T-helper 1 cell treated with Interleukin-12 subunit alpha and Interleukin-12 subunit beta and Interleukin-4 antibody, amounts not matched to agents 30 μg/mL and 1 μg/mL, for 36 hours (primary cell): ENCODE data around the gene MCUB.

Source experiments
- H3K27ac Mint-ChIP-seq: one replicate; pipeline ENCODE4 v1.8.0; 2021; ENCODE audit warnings: mild to moderate bottlenecking, mixed read lengths
- H3K27me3 Mint-ChIP-seq: one replicate; pipeline ENCODE4 v1.8.0; 2021; ENCODE audit warnings: low read depth, mixed read lengths
- H3K36me3 Mint-ChIP-seq: one replicate; pipeline ENCODE4 v1.8.0; 2021; ENCODE audit warnings: low read depth, mixed read lengths
- H3K4me1 Mint-ChIP-seq: one replicate; pipeline ENCODE4 v1.8.0; 2021; ENCODE audit warnings: low read depth, mixed read lengths
- H3K4me3 Mint-ChIP-seq: one replicate; pipeline ENCODE4 v1.8.0; 2021; ENCODE audit warnings: mild to moderate bottlenecking, moderate library complexity, mixed read lengths
- H3K9me3 Mint-ChIP-seq: one replicate; pipeline ENCODE4 v1.8.0; 2021; ENCODE audit warnings: mixed read lengths

MCUB gene

GRCh38 chr4:109627361-109627760 is 67.3 kb downstream of the MCUB start:
- H3K4me3 Mint-ChIP-seq = no peak overlapping the region
- H3K36me3 Mint-ChIP-seq = peaks cover 21% of the 10 kb centered on the region
- H3K27ac Mint-ChIP-seq = no peak overlapping the region
- H3K9me3 Mint-ChIP-seq = no peaks in the 10 kb centered on the region
- H3K27me3 Mint-ChIP-seq = no peaks in the 10 kb centered on the region
- peaks cover 15% of the 10 kb centered on the region for H3K4me1 Mint-ChIP-seq

GRCh38 chr4:109629775-109630174 is 69.7 kb downstream of the MCUB start:
- Mint-ChIP-seq H3K4me3 (no peak overlapping the region), H3K36me3 (peaks cover 13% of the 10 kb centered on the region), H3K4me1 (peaks cover 15% of the 10 kb centered on the region), H3K27ac (no peak overlapping the region), H3K27me3 (no peaks in the 10 kb centered on the region), H3K9me3 (peaks cover 5% of the 10 kb centered on the region)

- Mint-ChIP-seq H3K4me3 (no peak overlapping the region), H3K4me1 (peaks cover 18% of the 10 kb centered on the region), H3K27me3 (no peaks in the 10 kb centered on the region), H3K36me3 (peaks cover 24% of the 10 kb centered on the region), H3K27ac (peak overlapping the region; percentile 37), H3K9me3 (peaks cover 17% of the 10 kb centered on the region)
Measured at GRCh38 chr4:109631532-109632108, 71.6 kb downstream of the MCUB start.

- Mint-ChIP-seq H3K4me1 (peaks cover 24% of the 10 kb centered on the region), H3K4me3 (no peak overlapping the region), H3K27me3 (no peaks in the 10 kb centered on the region), H3K27ac (no peak overlapping the region), H3K36me3 (peaks cover 18% of the 10 kb centered on the region), H3K9me3 (peaks cover 10% of the 10 kb centered on the region)
Measured at GRCh38 chr4:109640644-109641043, 80.6 kb downstream of the MCUB start.

GRCh38 chr4:109645874-109646710 is 86.0 kb downstream of the MCUB start:
- no peaks in the 10 kb centered on the region for H3K27me3 Mint-ChIP-seq
- peaks cover 4% of the 10 kb centered on the region for H3K36me3 Mint-ChIP-seq
- peaks cover 29% of the 10 kb centered on the region for H3K4me1 Mint-ChIP-seq
- no peak overlapping the region for H3K27ac Mint-ChIP-seq
- H3K4me3 Mint-ChIP-seq = no peak overlapping the region
- no peaks in the 10 kb centered on the region for H3K9me3 Mint-ChIP-seq

GRCh38 chr4:109648266-109648996 is 88.4 kb downstream of the MCUB start:
- Mint-ChIP-seq H3K36me3 (peaks cover 11% of the 10 kb centered on the region), H3K27ac (peak overlapping the region; percentile 93), H3K4me1 (peaks cover 35% of the 10 kb centered on the region), H3K27me3 (no peaks in the 10 kb centered on the region), H3K9me3 (no peaks in the 10 kb centered on the region), H3K4me3 (peak overlapping the region; percentile 78)

- H3K4me1 Mint-ChIP-seq = peaks cover 35% of the 10 kb centered on the region
- H3K4me3 Mint-ChIP-seq = peak overlapping the region; percentile 78
- H3K27me3 Mint-ChIP-seq = no peaks in the 10 kb centered on the region
- H3K9me3 Mint-ChIP-seq = no peaks in the 10 kb centered on the region
- H3K36me3 Mint-ChIP-seq = peaks cover 11% of the 10 kb centered on the region
- peak overlapping the region; percentile 93 for H3K27ac Mint-ChIP-seq
Measured at GRCh38 chr4:109648997-109649575, 89.0 kb downstream of the MCUB start.

- H3K4me3 Mint-ChIP-seq = peak overlapping the region; percentile 7
- peak overlapping the region; percentile 93 for H3K27ac Mint-ChIP-seq
- peaks cover 12% of the 10 kb centered on the region for H3K36me3 Mint-ChIP-seq
- H3K4me1 Mint-ChIP-seq = peaks cover 32% of the 10 kb centered on the region
- no peaks in the 10 kb centered on the region for H3K9me3 Mint-ChIP-seq
- H3K27me3 Mint-ChIP-seq = no peaks in the 10 kb centered on the region
Measured at GRCh38 chr4:109649872-109650271, 89.8 kb downstream of the MCUB start.

- H3K9me3 Mint-ChIP-seq = no peaks in the 10 kb centered on the region
- no peaks in the 10 kb centered on the region for H3K27me3 Mint-ChIP-seq
- H3K36me3 Mint-ChIP-seq = peaks cover 10% of the 10 kb centered on the region
- no peak overlapping the region for H3K27ac Mint-ChIP-seq
- peaks cover 19% of the 10 kb centered on the region for H3K4me1 Mint-ChIP-seq
- H3K4me3 Mint-ChIP-seq = no peak overlapping the region
Measured at GRCh38 chr4:109655396-109655795, 95.3 kb downstream of the MCUB start.

- peaks cover 8% of the 10 kb centered on the region for H3K4me1 Mint-ChIP-seq
- H3K4me3 Mint-ChIP-seq = no peak overlapping the region
Measured at GRCh38 chr4:109657854-109658418, 97.9 kb downstream of the MCUB start.

GRCh38 chr4:109658871-109659410 is 98.9 kb downstream of the MCUB start:
- Mint-ChIP-seq H3K4me1 (peaks cover 10% of the 10 kb centered on the region), H3K9me3 (no peaks in the 10 kb centered on the region), H3K27me3 (no peaks in the 10 kb centered on the region), H3K4me3 (no peak overlapping the region), H3K27ac (no peak overlapping the region), H3K36me3 (peaks cover 7% of the 10 kb centered on the region)

More at GRCh38 chr4:109657854-109658418, 97.9 kb downstream of the MCUB start:
- no peak overlapping the region for H3K27ac Mint-ChIP-seq
- H3K36me3 Mint-ChIP-seq = peaks cover 3% of the 10 kb centered on the region
- no peaks in the 10 kb centered on the region for H3K9me3 Mint-ChIP-seq
- no peaks in the 10 kb centered on the region for H3K27me3 Mint-ChIP-seq

- Mint-ChIP-seq H3K4me1 (peaks cover 11% of the 10 kb centered on the region), H3K27ac (no peak overlapping the region), H3K9me3 (no peaks in the 10 kb centered on the region), H3K27me3 (no peaks in the 10 kb centered on the region), H3K36me3 (peaks cover 14% of the 10 kb centered on the region), H3K4me3 (no peak overlapping the region)
Measured at GRCh38 chr4:109662116-109662515, 102.1 kb downstream of the MCUB start.

GRCh38 chr4:109662771-109663170 is 102.7 kb downstream of the MCUB start:
- peaks cover 16% of the 10 kb centered on the region for H3K36me3 Mint-ChIP-seq
- peaks cover 11% of the 10 kb centered on the region for H3K4me1 Mint-ChIP-seq
- H3K9me3 Mint-ChIP-seq = no peaks in the 10 kb centered on the region
- H3K4me3 Mint-ChIP-seq = no peak overlapping the region
- no peaks in the 10 kb centered on the region for H3K27me3 Mint-ChIP-seq
- no peak overlapping the region for H3K27ac Mint-ChIP-seq
